GM20431 (cell line): ENCODE results near the gene NFYA.

Experiments used
- in situ Hi-C: fragments of 300-500 bp; cut with MseI, MboI; formaldehyde crosslinking; loops from one replicate; pipeline ENCODE4 v1.15.0; 2020; ENCODE audit warnings: low sequenced_read_pairs; ENCODE audit not compliant: unreplicated experiment

NFYA gene

DNA sequence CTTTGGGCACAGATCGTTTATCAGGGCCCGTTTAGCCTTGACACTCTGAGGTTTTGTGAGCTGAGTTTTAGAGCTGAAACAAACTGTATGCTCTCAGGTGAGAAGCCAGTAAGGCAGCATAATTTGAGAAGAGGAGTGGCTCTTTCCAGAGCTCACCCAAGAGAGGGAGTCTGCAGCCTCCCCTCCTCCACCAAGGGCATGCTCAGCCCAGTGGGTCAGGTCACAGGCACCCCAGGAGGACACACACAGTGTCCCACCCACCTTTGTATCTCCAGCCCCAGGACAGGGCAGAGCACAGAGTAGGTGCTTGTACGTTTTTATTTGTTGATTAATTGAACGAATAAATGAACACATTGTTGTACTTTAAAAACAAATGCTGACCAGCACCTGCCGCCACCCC, 27.1 kb upstream of the NFYA start:
- in situ Hi-C loops = no loop called here

DNA sequence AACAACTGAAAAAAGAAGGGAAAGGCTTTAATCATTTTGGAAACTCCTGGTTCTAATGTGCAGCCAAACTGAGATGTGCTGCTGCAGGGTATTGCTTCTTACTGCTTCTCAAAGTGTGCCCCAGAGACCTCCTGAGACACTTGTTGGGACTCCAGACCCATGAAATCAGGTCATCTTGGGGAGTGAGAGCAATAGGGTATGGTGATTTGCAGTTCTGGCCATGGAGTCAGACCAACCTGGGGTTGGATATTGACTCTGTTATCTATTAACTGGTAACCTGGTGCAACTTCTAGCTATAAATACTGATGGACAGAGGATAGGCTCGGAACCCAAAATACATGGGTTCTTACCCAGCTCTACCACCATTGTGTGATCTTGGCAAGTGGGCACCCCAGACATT, 26.7 kb upstream of the NFYA start:
- in situ Hi-C loops = no loop called here

DNA sequence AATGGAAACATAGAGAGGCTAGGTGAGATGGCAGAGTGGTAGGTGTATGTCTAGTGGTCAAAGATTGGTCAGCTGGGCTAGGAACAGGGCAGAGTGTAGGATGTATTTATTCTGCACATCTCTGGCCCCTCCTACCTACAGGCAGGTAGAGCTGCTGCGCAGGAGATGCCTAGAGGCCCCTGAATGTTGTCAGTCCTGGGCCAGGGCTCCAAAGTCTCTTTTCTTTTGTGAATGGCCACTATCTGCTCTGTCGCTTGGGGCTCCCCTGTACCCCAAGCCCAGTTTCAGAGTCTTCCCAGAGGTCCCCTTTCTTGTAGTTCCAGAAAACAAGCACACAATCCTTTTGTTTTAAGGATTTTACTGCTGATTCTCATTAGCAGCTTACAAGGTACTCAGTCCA, 25.5 kb upstream of the NFYA start:
- in situ Hi-C loops = no loop called here

DNA sequence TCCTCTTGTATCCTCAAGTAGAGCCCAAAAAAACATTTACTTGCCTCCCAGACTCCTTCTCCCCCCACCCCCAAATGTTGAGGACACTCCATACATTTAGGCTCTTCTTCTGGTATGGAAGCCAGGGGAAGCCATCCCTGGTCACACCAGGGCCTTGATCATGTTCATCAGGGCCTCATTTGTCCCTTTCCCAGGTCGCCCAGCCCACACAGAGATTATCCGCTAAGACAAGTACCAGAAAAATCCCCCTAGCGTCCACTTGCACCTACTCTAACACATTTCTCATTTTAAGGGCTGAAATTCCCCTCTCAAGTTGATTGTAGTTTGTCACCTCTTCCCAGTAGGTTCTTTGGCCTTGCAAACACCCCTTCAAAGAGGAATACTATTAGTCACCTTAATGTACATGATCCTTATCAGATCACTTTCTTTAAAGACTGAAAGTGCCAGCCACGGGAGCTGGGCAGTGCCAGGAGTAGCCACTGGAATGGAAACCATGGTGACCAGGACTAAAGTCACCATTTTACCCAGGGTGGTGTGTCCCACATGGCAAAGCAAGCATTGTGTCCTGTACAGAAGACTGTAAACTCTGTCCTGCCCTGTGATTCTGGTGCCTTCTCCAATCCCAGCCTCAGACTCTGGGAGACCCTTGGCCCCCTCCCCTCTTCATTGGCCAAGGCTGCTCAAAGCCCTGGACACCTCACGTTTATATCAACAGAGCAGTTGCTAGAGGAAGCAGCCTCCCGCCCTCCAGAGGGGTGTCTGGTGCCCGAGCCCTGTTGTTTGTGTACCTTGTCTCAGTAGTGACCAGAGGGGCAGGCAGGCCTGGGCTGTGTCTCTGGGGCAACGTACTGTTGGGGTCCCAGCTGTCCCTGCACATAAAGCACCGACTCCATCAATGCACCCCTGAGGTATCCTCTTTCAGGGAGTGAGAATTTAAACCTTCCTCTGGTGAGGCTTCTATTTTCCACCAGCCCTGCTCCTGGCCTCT, 24.7 kb upstream of the NFYA start:
- in situ Hi-C loops = no loop called here

DNA sequence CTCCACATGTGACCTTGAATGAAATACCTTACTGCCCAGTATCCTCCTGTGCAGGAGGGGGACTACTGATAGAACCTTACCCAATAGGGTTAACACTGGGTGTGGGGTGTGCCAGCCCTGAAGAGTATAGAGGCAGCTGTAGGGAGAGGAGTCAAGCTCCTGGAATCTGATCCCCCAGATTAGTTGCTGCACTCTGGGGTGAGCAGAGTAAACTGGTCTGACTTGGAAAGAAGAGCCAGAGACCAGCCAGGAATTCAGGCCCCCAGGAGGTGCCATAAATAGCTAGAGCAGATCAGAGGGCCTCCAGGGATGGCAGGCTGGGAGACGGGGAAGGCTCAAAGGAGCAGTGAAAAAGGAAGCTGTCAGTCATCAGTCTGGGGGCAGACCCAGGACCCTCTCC, 23.3 kb upstream of the NFYA start:
- in situ Hi-C loops = no loop called here

DNA sequence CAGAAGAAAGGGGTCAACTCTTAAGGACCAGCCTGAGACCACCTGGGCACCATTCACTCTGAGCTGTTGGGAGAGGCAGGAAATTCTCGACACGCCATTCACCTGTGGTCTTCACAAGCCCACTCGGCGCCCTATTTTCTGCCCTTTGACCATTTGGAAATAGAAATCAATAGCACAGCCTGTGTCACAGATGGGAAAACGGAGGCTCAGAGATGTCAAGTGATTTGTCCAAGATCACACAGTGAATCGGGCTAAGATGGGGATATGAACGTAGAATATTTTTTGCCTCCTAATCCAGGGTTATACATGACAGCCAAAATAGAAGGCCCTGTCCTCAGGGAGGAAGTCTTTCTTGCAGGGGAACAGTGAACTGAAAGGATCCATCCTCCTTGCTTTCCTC, 22.8 kb upstream of the NFYA start:
- in situ Hi-C loops = no loop called here

DNA sequence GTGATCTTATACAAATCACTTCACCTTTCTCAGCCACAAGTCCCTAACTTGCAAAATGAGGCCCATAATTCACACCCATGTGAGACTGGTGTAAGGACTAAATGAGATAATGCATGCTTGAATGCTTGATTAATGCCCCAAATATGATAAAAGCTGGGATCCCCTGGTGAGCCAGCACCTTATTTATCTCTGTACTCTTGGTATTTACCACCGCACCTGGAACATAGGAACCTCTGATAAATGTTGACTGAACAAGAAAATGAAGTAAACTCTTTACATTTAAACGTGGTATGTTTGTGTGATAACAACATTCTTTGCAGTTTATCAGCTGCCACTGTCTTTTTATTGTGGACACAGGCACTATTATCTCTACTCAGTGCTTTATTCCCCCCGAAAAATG, 22.2 kb upstream of the NFYA start:
- in situ Hi-C loops = no loop called here

DNA sequence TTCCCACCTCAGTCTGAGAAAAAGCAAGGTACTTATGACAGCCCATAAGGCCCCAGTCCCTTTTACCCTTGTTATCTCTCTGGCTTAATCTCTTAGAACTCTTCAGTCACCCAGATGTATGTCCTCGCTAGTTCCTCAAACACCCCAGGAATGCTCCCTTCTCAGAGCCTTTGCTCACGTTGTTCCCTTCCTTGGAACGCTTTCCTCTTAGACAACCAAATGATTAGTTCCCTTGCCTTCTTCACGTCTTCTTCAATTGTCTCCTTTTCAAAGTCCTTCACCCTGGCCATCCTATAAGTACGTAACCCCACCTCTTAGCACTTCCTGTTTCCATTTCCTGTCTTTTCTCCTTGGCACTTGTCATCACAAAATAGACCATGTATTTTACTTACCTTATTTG, 20.9 kb upstream of the NFYA start:
- in situ Hi-C loops = no loop called here

DNA sequence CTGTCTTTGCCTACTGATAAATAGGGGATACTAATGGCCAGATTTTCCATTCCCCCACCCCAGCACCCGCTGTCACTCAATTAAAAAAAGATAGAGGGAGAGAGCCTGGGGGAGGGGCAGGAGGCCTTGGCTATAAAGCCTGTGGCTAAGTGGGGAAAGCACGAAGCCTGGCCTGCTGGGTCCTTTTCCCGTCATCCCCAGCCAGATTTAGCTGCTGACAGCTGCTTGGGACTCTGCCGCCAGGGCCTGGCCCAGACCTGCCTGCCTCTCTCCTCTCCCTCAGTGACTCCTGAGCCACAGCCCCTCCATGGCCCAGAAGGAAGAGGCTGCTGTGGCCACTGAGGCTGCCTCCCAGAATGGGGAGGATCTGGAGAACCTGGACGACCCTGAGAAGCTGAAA, 19.7 kb upstream of the NFYA start, which contains the start of gene APOBEC2:
Gene APOBEC2 (plus strand): TSS at position 162 of the 400 bp plus-strand sequence. CDS start 146 bp downstream, at position 308.
- in situ Hi-C loops = no loop called here

DNA sequence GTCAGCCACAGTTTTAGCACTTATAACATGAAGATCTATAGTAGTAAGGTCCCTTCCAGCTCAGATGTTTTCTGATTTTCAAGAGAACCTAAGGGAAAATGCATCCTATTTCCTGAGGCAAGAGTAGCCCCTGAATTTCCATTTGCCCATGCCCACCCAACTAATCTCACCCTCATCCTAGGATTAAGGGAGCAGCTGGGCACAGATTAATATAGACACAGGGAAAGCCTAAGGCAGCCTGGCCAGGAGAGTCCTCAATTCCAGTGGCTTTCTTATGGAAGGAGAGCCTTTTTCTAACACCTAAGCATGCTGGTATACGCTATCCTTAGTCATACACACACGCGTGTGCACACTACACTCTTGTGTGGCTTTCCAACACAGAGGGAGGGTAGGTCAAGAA, 18.3 kb upstream of the NFYA start:
- in situ Hi-C loops = no loop called here

DNA sequence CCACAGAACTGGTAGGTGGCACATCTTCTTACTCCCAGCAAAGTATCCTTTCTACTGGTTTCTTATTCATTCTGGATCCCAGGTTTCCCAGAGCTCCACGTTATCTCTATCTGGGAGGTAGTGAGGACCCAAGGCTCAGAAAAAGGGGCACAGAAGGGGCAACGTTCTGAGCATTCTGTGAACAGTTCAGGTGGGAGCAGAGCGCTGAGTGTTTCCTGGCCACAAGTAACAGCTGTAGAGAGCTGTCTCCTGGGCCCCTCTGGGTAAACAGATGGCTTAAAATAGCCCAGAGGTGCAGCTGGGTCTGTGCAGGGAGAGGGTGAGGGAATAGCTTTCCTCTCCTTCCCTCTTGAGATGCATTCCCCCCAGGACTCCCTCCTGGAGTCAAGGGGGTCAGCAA, 17.6 kb upstream of the NFYA start:
- in situ Hi-C loops = no loop called here

DNA sequence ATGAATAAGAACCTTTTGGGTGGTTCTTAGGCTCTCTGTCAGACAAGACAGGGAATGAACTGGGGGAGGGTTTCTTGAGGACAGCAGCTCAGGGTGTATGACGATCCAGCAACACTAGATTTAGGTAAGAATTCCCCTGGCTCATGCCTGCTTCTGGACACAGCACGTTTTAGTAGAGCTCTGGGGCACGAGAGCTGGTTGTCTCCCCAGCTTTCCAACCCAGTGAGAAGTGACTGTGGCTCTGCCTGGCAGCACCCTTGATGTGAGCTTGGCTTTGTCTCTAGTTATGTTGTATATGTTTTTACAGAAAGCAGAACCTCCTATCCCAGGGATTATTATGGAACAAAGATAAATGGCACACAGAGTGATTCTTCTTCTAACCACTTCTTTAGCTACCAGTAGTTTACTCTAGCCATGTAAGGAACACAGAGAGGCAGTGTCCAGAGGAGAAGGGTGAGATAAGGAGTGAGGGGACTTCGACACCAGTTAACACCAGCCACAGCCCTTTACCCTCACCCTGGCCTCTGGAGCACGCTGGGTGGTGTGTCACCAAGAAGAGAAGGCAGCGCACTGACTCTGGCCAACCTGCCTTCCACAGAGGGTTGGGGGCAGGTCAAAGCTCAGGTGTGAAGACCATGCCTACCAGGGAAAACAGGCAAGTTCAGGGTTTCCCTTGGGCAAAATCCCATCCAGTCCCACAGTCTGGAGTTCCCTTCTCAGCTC, 15.8 kb upstream of the NFYA start:
- in situ Hi-C loops = no loop called here

DNA sequence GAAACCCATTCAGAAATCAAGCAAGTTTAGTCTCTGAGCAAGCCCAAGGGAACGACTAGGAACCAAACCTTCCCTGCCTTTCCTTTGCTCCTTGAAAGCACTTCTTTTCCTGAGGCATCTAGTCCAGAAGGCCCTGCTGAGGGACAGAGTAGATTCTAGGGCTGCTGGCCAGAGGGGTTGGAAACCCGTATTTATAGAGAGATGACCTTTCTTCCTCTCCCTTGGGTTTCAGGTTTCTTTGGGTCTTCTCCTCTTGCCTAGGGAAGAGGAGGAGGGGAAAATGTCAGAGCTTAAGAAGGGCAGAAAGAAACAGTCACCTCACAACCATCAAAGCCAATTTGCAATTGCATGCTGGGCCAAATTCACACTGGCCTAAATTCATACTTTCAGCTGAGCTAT, 14.0 kb upstream of the NFYA start:
- in situ Hi-C loops = no loop called here

DNA sequence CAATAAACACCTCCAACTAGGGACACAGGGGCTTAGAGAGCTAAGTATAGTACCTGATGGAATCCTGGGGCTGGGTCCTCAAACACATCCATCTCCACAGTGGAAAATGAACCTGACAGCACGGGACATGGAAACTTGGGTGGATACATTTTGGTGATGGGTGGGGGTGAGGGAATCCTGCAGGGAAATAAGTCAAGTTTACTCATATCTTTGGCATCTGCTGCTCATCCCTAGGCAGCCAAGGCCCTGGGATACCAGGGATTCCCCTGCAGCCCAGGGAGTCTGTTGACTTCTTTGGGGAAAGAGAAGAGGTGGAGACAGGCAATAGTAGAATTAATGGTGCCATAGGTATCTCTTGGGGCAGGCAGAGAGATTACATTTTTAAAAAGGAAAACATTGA, 13.2 kb upstream of the NFYA start:
- in situ Hi-C loops = no loop called here

DNA sequence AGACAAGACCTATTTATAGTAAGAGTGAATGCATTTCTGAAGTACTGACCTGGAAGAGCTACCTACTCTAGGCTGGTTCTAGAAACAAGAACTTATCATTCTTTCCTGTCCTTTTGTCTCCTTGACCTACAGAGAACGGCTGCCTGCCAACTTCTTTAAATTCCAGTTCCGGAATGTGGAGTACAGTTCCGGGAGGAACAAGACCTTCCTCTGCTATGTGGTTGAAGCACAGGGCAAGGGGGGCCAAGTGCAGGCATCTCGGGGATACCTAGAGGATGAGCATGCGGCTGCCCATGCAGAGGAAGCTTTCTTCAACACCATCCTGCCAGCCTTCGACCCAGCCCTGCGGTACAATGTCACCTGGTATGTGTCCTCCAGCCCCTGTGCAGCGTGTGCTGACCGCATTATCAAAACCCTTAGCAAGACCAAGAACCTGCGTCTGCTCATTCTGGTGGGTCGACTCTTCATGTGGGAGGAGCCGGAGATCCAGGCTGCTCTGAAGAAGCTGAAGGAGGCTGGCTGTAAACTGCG, 11.5 kb upstream of the NFYA start:
- in situ Hi-C loops = no loop called here

DNA sequence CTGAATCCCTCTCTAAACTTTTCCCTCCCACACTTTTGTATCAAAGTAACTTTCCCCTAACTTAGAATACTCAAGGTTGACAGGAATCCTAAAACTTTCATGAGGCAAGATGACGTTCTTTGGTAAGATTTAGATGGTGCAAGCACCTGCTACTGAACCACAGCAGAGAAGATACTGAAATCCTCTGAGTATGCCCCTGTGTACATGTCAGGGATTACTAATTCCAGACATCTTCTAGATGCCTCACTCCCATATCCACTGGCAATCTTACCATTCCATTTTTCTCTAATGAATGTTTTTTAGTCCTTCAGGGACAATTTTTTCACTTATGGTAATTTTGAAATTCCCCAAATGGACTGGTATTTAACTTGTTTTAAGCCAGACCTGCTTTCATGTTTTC, 10.7 kb upstream of the NFYA start:
- in situ Hi-C loops = no loop called here

DNA sequence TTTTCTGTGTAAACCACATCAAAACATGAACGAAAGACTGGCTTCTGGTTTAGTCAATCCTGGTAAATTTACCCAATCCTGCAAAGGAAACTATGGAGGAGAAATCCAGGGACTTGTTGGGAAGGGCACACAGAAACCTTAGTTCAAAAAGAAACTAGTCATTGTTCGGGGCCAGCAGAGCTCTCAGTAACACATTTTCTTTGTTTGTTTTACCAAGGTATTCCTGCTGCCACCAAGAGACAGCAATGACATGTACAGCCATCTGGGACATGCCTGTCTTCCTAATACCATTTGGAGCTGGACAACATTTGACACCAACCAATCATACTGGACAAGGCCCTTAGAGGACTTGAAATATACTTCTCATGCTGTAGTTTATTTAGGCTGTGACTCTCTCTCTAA, 8.9 kb upstream of the NFYA start:
- in situ Hi-C loops = no loop called here

DNA sequence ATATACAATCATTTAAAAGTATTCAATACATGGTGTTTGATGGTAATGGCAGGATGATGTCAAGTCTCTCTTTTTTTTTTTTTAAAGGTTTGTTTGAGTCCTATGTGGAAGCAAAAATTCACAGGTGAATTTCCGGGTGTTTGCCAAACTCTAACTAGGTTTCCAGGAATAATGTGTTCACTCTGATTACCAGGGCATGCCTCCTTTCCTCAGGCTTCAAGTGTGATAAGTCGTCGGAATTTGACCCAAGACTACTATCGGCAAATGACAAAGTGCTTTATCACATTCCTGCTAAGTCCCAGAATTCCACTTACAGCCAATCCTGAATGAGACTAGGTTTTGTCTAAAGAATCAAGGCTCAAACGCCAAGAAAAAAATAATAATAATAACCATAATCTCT, 7.9 kb upstream of the NFYA start:
- in situ Hi-C loops = no loop called here

DNA sequence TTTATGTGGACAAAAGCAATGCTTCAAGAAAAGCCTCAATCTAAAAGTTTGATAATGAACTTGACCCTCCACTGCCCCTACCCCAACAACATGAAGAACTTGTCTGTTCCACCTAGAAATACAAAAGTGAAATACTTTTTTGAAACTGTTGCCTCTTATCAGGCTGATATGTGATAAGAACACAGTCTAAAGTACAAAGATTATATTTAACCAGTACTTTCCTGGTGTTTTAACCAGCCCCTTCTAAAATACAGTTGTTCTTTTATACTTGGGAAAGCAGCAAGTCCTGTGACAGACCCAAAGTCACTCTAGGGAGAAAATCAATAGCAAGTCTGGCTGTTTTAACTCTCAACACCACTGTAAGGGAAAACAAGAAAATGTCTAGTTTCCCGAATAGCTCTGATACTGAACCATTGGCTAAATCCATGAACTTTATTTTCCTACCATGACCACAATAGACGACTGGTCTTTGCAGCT, 7.2 kb upstream of the NFYA start:
- in situ Hi-C loops = no loop called here

DNA sequence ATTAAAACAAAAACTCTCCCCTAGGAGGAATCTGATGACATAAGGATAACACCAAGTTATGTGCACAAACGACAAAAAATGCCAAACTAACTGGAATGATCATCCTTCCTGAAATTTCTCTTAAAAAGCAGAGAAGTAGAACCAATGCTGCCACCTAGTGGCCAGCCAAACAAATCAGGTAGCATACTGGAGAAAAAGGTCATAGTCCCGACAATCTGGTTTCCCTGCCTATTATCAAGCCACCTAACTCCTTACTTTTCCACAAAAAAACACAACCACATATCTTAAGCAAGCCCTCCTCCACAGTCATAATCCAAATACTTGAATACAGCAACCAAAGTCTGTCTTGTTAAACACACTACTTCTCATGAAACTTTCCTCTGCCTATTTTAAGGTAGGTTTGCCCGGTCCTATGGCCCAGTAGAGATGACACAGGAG, 5.9 kb upstream of the NFYA start:
- in situ Hi-C loops = no loop called here

DNA sequence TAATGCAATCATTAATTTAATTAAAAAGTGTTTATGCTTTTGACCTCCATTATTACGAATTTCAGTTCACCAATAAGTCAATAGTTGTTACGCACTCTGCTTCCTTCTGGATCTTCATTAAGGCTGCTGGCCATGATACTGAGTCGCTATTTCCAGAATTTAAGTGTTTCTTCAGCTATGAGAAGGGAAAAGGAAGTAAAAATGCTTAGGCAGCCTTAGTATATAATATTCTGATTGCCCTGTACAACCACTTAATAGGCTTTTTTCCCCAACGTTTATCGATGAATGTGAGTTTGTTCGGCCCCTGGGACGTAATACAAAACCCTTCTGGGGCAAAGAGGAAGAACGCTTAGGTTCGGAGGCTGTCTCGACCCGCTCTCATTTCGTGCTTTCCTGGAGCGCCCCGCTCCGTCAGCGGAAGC, 1.3 kb upstream of the NFYA start:
- in situ Hi-C loops = no loop called here
